ENCODE data around the gene DGKE.

Gene DGKE

GRCh38 chr17:56804454-56804853, 29.5 kb upstream of the DGKE start:
- Histone ChIP-seq H3K27me3 (ENCODE audit: low read depth, low read length) (no peaks in the 10 kb centered on the region), H3K4me1 (ENCODE audit: low read length) (no peaks in the 10 kb centered on the region), H3K27ac (ENCODE audit: low read length) (no peak overlapping the region), H3K4me2 (ENCODE audit: low read length) (no peak overlapping the region), H2AFZ (ENCODE audit: low read depth, low read length) (no peak overlapping the region), H3K79me2 (ENCODE audit: low read length) (no peaks in the 10 kb centered on the region), H3K4me3 (ENCODE audit: low read length) (no peak overlapping the region), H4K20me1 (ENCODE audit: insufficient read depth, low read length) (no peaks in the 10 kb centered on the region), H3K9ac (ENCODE audit: low read length) (no peak overlapping the region), H3K9me3 (ENCODE audit: insufficient read depth, low read length) (no peaks in the 10 kb centered on the region), H3K36me3 (replicated peaks; ENCODE audit: low read depth, low read length) (no peaks in the 10 kb centered on the region)
- no peak for TF ChIP-seq CTCF (IDR thresholded peaks at IDR 0.05; ENCODE audit: low read depth, low read length)
- TF ChIP-seq EZH2phosphoT487 (IDR thresholded peaks at IDR 0.05; ENCODE audit: low read depth) = no peak

- H3K4me1 ChIP-seq (ENCODE audit: low read length) = no peaks in the 10 kb centered on the region
- no peak overlapping the region for H3K9ac ChIP-seq (ENCODE audit: low read length)
- no peak overlapping the region for H3K4me2 ChIP-seq (ENCODE audit: low read length)
- TF ChIP-seq EZH2phosphoT487 (IDR thresholded peaks at IDR 0.05; ENCODE audit: low read depth) (no peak), CTCF (IDR thresholded peaks at IDR 0.05; ENCODE audit: low read depth, low read length) (no peak)
- no peaks in the 10 kb centered on the region for H3K27me3 ChIP-seq (ENCODE audit: low read depth, low read length)
- H4K20me1 ChIP-seq (ENCODE audit: insufficient read depth, low read length) = no peaks in the 10 kb centered on the region
- no peak overlapping the region for H3K27ac ChIP-seq (ENCODE audit: low read length)
- H3K9me3 ChIP-seq (ENCODE audit: insufficient read depth, low read length) = no peaks in the 10 kb centered on the region
- H3K79me2 ChIP-seq (ENCODE audit: low read length) = no peaks in the 10 kb centered on the region
- no peak overlapping the region for H2AFZ ChIP-seq (ENCODE audit: low read depth, low read length)
- H3K4me3 ChIP-seq (ENCODE audit: low read length) = no peak overlapping the region
- no peaks in the 10 kb centered on the region for H3K36me3 ChIP-seq (replicated peaks; ENCODE audit: low read depth, low read length)
Measured at GRCh38 chr17:56806949-56807348, 27.0 kb upstream of the DGKE start.

- Histone ChIP-seq H3K4me2 (ENCODE audit: low read length) (no peak overlapping the region), H3K27ac (ENCODE audit: low read length) (no peak overlapping the region), H3K4me3 (ENCODE audit: low read length) (no peak overlapping the region), H3K9ac (ENCODE audit: low read length) (no peak overlapping the region), H3K27me3 (ENCODE audit: low read depth, low read length) (no peaks in the 10 kb centered on the region), H2AFZ (ENCODE audit: low read depth, low read length) (no peak overlapping the region), H3K4me1 (ENCODE audit: low read length) (no peaks in the 10 kb centered on the region), H3K9me3 (ENCODE audit: insufficient read depth, low read length) (no peaks in the 10 kb centered on the region), H3K36me3 (replicated peaks; ENCODE audit: low read depth, low read length) (no peaks in the 10 kb centered on the region), H4K20me1 (ENCODE audit: insufficient read depth, low read length) (no peaks in the 10 kb centered on the region), H3K79me2 (ENCODE audit: low read length) (no peaks in the 10 kb centered on the region)
- no peak for TF ChIP-seq EZH2phosphoT487 (IDR thresholded peaks at IDR 0.05; ENCODE audit: low read depth)
- TF ChIP-seq CTCF (IDR thresholded peaks at IDR 0.05; ENCODE audit: low read depth, low read length) = no peak
Measured at GRCh38 chr17:56807723-56808122, 26.2 kb upstream of the DGKE start.

- Histone ChIP-seq H3K4me3 (ENCODE audit: low read length) (no peak overlapping the region), H3K9me3 (ENCODE audit: insufficient read depth, low read length) (no peaks in the 10 kb centered on the region), H2AFZ (ENCODE audit: low read depth, low read length) (no peak overlapping the region), H3K9ac (ENCODE audit: low read length) (no peak overlapping the region), H3K4me1 (ENCODE audit: low read length) (no peaks in the 10 kb centered on the region), H3K27me3 (ENCODE audit: low read depth, low read length) (no peaks in the 10 kb centered on the region), H3K79me2 (ENCODE audit: low read length) (no peaks in the 10 kb centered on the region), H3K36me3 (replicated peaks; ENCODE audit: low read depth, low read length) (no peaks in the 10 kb centered on the region), H4K20me1 (ENCODE audit: insufficient read depth, low read length) (no peaks in the 10 kb centered on the region), H3K4me2 (ENCODE audit: low read length) (no peak overlapping the region), H3K27ac (ENCODE audit: low read length) (no peak overlapping the region)
- TF ChIP-seq CTCF (IDR thresholded peaks at IDR 0.05; ENCODE audit: low read depth, low read length) (no peak), EZH2phosphoT487 (IDR thresholded peaks at IDR 0.05; ENCODE audit: low read depth) (no peak)
Measured at GRCh38 chr17:56808503-56808902, 25.4 kb upstream of the DGKE start.
